GM12874 (cell line): ENCODE results near the gene SCUBE2.

Experiments used
- CTCF ChIP-seq: IDR thresholded peaks from 2 replicates; pipeline ENCODE4 v1.5.1; 2011; ENCODE audit warnings: low read depth, mild to moderate bottlenecking, control low read depth, low read length, moderate library complexity; ENCODE audit not compliant: insufficient read depth

SCUBE2 gene

DNA sequence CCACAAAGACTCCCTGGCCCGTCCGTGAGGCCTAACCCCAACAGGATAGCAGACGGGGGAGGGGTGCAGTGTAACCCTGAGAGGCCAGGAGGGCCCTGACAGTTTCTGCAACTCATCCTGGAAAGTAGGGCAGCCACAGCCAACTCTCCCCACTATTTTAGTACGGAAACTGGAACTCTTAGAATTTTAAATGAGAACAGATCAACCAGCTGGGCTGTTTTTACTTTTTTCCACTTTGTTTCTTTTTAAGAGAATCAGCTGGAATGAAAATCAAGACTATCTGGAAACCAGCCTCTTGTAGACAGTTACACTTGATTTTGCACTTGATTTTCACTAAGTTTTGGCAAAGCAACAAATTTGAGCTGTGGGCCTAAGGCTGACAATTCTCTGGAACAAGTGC is 44.9 kb downstream of the SCUBE2 start:
- no peak for TF ChIP-seq CTCF

DNA sequence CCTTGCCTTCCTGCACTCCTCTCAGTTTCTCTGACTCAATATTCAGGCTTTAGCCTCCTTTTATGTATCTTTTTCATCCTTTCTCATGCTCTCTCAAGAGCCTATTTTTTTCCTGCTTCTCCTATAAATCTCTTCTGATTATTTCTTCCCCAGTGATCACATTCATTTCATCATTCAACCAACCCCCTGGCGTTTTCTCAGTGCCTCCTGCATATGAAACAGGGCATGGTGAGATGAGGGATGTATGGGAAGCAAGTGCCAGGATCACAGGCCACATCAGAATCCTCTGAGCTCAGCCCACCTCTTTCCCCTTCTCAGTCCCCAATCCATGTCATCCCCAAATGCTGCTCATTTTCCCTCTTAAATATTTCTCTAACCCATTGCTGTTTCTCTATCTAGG is 48.9 kb downstream of the SCUBE2 start:
- no peak for TF ChIP-seq CTCF

GRCh38 chr11:9041747-9042146 is 49.7 kb downstream of the SCUBE2 start:
- no peak for TF ChIP-seq CTCF

- no peak for TF ChIP-seq CTCF
Observed at GRCh38 chr11:9040410-9040809, 51.0 kb downstream of the SCUBE2 start.

DNA sequence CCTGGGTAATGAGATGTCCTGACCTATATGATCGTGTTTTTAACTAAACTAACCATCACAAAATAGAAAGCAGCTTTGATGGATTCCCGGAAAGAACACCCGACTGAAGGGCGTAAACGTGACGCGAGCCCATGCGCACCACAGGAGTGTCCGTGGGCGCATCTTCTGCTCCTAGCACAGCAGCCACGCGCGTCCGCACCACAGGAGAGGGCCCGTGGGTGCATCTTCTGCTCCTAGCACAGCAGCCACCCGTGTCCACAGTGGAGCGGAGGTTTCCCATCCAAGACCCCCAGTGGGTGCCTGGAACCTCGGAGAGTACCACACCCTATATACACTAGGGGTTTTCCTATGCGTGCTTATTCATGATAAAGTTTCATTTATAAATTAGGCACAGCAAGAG is 51.5 kb downstream of the SCUBE2 start:
- no peak for TF ChIP-seq CTCF

GRCh38 chr11:9039198-9039597 is 52.2 kb downstream of the SCUBE2 start:
- TF ChIP-seq CTCF: no peak

GRCh38 chr11:9038541-9038940 is 52.9 kb downstream of the SCUBE2 start:
- TF ChIP-seq CTCF: no peak

DNA sequence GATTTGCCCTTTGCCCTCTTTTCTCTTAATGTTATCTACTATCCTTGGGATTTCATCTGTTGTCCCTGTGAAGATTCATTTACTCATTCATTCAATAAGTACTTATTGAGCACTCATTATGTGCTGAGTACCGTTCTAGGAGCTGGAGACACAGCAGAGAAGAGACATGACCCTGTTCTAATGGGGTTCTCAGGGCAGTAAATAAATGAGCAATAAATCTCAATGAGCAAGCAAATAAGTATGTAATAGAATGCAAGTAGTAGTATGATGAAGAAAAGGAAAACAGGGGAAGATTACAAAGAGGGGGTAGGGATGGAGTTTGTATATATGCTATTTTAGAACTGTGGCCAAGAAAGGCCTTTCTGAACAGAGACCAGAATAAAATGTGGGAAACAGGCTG is 53.4 kb downstream of the SCUBE2 start:
- no peak for TF ChIP-seq CTCF
